HG02884 (cell line): ENCODE results near the gene PRKAR1B.
"Not testable (repeated sequence)": the region's sequence is repeated elsewhere in the genome, so short reads cannot be mapped to it uniquely, and the experiment has no call there.

Experiments used
- ATAC-seq: cut with Tn5 transposase; IDR thresholded peaks from one replicate; pipeline ENCODE4 v1.9.1; 2021; ENCODE audit warnings: mild to moderate bottlenecking, moderate library complexity; ENCODE audit not compliant: unreplicated experiment

The PRKAR1B gene

GRCh38 chr7:651032-651728, 75.9 kb downstream of the PRKAR1B start:
- no peak for ATAC-seq

- ATAC-seq: no peak
Observed at GRCh38 chr7:650339-651031, 76.6 kb downstream of the PRKAR1B start.

GRCh38 chr7:646951-647350, 80.1 kb downstream of the PRKAR1B start:
- ATAC-seq: no peak

- no peak for ATAC-seq
Observed at GRCh38 chr7:646487-646886, 80.6 kb downstream of the PRKAR1B start.

GRCh38 chr7:645606-646005, 81.5 kb downstream of the PRKAR1B start:
- ATAC-seq: no peak

- ATAC-seq: no peak
Observed at GRCh38 chr7:644381-645305, 82.4 kb downstream of the PRKAR1B start.

GRCh38 chr7:641966-642365, 85.1 kb downstream of the PRKAR1B start:
- no peak for ATAC-seq

GRCh38 chr7:641269-641671, 85.8 kb downstream of the PRKAR1B start:
- ATAC-seq: no peak

- ATAC-seq: no peak
Observed at GRCh38 chr7:638256-639011, 88.6 kb downstream of the PRKAR1B start.

- no peak for ATAC-seq
Observed at GRCh38 chr7:637826-638225, 89.3 kb downstream of the PRKAR1B start.

- no peak for ATAC-seq
Observed at GRCh38 chr7:636396-636795, 90.7 kb downstream of the PRKAR1B start.

- ATAC-seq: not testable (repeated sequence)
Observed at GRCh38 chr7:635687-636382, 91.2 kb downstream of the PRKAR1B start.

- ATAC-seq: no peak
Observed at GRCh38 chr7:635227-635626, 91.9 kb downstream of the PRKAR1B start.

GRCh38 chr7:633381-634018, 93.6 kb downstream of the PRKAR1B start:
- ATAC-seq: no peak

- ATAC-seq: no peak
Observed at GRCh38 chr7:632831-633210, 94.3 kb downstream of the PRKAR1B start.

- ATAC-seq: no peak
Observed at GRCh38 chr7:631964-632830, 94.9 kb downstream of the PRKAR1B start.

- no peak for ATAC-seq
Observed at GRCh38 chr7:631291-631711, 95.8 kb downstream of the PRKAR1B start.

- ATAC-seq: no peak
Observed at GRCh38 chr7:630539-630938, 96.5 kb downstream of the PRKAR1B start.

GRCh38 chr7:630111-630511, 97.0 kb downstream of the PRKAR1B start:
- no peak for ATAC-seq
